HepG2 (cell line): ENCODE data around the gene OGFOD3. TPM values are rescaled to one million over a fixed set of nuclear protein-coding genes. Genes with fewer than 3 reads are reported as not detected.
A peak's percentile ranks its signal among the peaks of the same experiment; 100 is the strongest.

ENCODE experiments used
- ESRRA ChIP-seq: sonication (generic); formaldehyde crosslinking; IDR thresholded peaks from 2 replicates; pipeline ENCODE4 v1.5.1; 2020; ENCODE audit warnings: mild to moderate bottlenecking, low read depth, missing genetic modification reagents
- KDM5B ChIP-seq: sonication (generic); formaldehyde crosslinking; IDR thresholded peaks from 2 replicates; pipeline ENCODE4 v1.4.0; 2020; ENCODE audit warnings: missing genetic modification reagents, mild to moderate bottlenecking, borderline replicate concordance
- MATR3 ChIP-seq: sonication (generic); formaldehyde crosslinking; IDR thresholded peaks from 2 replicates; pipeline ENCODE4 v1.4.0; 2020; ENCODE audit warnings: missing genetic modification reagents
- MED8 ChIP-seq: sonication (generic); formaldehyde crosslinking; IDR thresholded peaks from 2 replicates; pipeline ENCODE4 v1.8.1; 2023; ENCODE audit warnings: mild to moderate bottlenecking, missing genetic modification reagents; ENCODE audit not compliant: insufficient replicate concordance
- MXI1 ChIP-seq: IDR thresholded peaks from 3 replicates; pipeline ENCODE4 v1.6.1; 2012; ENCODE audit warnings: low read depth, low read length, inconsistent platforms, borderline replicate concordance
- MYC ChIP-seq: sonication (generic); formaldehyde crosslinking; IDR thresholded peaks from 2 replicates; pipeline ENCODE4 v1.9.0; 2021; ENCODE audit warnings: missing genetic modification reagents, borderline replicate concordance
- NFYB ChIP-seq: sonication (generic); formaldehyde crosslinking; IDR thresholded peaks from 2 replicates; pipeline ENCODE4 v1.4.0; 2020; ENCODE audit warnings: missing genetic modification reagents
- PTBP1 ChIP-seq: fragments of 200-400 bp; formaldehyde crosslinking; IDR thresholded peaks from 2 replicates; pipeline ENCODE4 v1.6.1; 2018; ENCODE audit warnings: low read length, low read depth; ENCODE audit not compliant: poor library complexity, severe bottlenecking
- SMC3 ChIP-seq: IDR thresholded peaks from 2 replicates; pipeline ENCODE4 v1.6.1; 2011; ENCODE audit warnings: low read length, improper control_type of control experiment
- THYN1 ChIP-seq: sonication (generic); formaldehyde crosslinking; IDR thresholded peaks from 2 replicates; pipeline ENCODE4 v1.8.1; 2023; ENCODE audit warnings: low read depth, mild to moderate bottlenecking, moderate library complexity, missing genetic modification reagents, borderline replicate concordance
- U2AF1 ChIP-seq: fragments of 200-400 bp; formaldehyde crosslinking; optimal IDR thresholded peaks from 2 replicates; pipeline ENCODE3; 2017; ENCODE audit warnings: mild to moderate bottlenecking, low read depth, low read length
- ZNF121 ChIP-seq: sonication (generic); formaldehyde crosslinking; IDR thresholded peaks from 2 replicates; pipeline ENCODE4 v1.5.0; 2020; ENCODE audit warnings: mild to moderate bottlenecking, missing genetic modification reagents
- polyA plus RNA-seq, 8 experiments: library from polyadenylated mRNA; depleted of rRNA in 3 of 8; stranded (reverse) in 7 of 8; unstranded in 1 of 8; fragments of >200 nt; fragmentation: Illumina TruSeq in 4 of 8; extraction: Trizol in 4 of 8; gene quantifications; 2 replicates each; pipeline versions ENCODE4 v1.2.1 to v1.2.3, GENCODE V29; 2011 to 2016; ENCODE audit warnings: low read depth in 4 of 8, missing spikeins in 1 of 8, mixed read lengths in 1 of 8; ENCODE audit not compliant: insufficient read depth in 1 of 8
- total RNA-seq, 5 experiments: library from RNA; depleted of rRNA; stranded (reverse); fragments of >200 nt; fragmentation: Illumina TruSeq; extraction: Trizol; gene quantifications; 2 replicates each; pipeline ENCODE4 v1.2.3, GENCODE V29; 2016; ENCODE audit warnings: low read depth in 1 of 5
- TF ChIP-seq, protein P1 (sequence below): sonication (generic); formaldehyde crosslinking; IDR thresholded peaks from 2 replicates; pipeline ENCODE4 v1.4.0; 2020; ENCODE audit warnings: missing genetic modification reagents, borderline replicate concordance
- TF ChIP-seq, protein P2 (sequence below): sonication (generic); formaldehyde crosslinking; IDR thresholded peaks from 2 replicates; pipeline ENCODE4 v1.5.0; 2020; ENCODE audit warnings: missing genetic modification reagents
- TF ChIP-seq, protein P3 (sequence below): IDR thresholded peaks from 2 replicates; pipeline ENCODE4 v1.6.1; 2016; ENCODE audit warnings: missing compliant biosample characterization, missing genetic modification reagents, borderline replicate concordance
- TF ChIP-seq, protein P4 (sequence below): sonication (generic); formaldehyde crosslinking; IDR thresholded peaks from 2 replicates; pipeline ENCODE4 v1.4.0; 2020; ENCODE audit warnings: mild to moderate bottlenecking, missing genetic modification reagents
- TF ChIP-seq, protein P5 (sequence below): sonication (generic); formaldehyde crosslinking; IDR thresholded peaks from 2 replicates; pipeline ENCODE4 v1.4.0; 2020; ENCODE audit warnings: missing genetic modification reagents

Gene OGFOD3
- total and polyA plus RNA-seq, 2 of the 13 experiments (the other 11 are each of a cell fraction or from before 2014, with no cell fraction given) = 40.0 to 42.1 TPM

DNA sequence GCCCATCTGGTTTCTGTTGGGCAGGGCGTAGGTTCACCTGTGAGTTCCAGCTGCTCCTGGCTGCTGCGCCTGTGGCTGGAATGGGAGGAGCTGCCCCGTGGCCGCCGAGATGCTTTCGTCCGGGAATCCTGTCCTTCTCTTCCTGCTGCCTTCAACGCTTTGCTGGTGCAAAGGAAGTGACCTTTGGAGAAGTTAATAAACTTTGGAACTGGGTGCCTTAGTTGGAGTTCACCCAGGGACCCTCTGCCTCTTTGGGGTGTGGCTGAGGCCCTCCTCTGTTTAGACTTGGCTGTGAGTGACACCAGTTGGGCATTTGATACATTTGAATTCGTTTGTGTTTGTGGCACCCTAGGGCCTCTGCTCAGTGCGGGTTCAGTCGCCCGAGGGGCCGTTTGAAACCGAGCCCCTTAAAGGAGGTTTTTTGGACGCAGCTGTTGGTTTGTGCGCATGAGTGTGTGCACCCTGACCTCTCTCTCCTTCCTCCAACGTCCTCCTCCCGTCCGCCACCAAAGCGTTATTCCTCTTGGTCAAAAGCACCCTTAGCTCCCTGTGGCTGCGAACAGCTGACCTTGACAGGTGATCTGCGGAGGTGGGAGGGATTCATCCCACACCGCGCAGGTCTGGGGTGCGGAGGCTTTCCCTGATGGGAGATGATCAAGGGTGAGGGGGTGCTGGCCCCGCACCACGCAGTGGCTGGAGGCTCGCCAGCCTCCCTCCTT lies 75.9 kb downstream of the OGFOD3 start (continued):
- TF ChIP-seq, protein P1, sequence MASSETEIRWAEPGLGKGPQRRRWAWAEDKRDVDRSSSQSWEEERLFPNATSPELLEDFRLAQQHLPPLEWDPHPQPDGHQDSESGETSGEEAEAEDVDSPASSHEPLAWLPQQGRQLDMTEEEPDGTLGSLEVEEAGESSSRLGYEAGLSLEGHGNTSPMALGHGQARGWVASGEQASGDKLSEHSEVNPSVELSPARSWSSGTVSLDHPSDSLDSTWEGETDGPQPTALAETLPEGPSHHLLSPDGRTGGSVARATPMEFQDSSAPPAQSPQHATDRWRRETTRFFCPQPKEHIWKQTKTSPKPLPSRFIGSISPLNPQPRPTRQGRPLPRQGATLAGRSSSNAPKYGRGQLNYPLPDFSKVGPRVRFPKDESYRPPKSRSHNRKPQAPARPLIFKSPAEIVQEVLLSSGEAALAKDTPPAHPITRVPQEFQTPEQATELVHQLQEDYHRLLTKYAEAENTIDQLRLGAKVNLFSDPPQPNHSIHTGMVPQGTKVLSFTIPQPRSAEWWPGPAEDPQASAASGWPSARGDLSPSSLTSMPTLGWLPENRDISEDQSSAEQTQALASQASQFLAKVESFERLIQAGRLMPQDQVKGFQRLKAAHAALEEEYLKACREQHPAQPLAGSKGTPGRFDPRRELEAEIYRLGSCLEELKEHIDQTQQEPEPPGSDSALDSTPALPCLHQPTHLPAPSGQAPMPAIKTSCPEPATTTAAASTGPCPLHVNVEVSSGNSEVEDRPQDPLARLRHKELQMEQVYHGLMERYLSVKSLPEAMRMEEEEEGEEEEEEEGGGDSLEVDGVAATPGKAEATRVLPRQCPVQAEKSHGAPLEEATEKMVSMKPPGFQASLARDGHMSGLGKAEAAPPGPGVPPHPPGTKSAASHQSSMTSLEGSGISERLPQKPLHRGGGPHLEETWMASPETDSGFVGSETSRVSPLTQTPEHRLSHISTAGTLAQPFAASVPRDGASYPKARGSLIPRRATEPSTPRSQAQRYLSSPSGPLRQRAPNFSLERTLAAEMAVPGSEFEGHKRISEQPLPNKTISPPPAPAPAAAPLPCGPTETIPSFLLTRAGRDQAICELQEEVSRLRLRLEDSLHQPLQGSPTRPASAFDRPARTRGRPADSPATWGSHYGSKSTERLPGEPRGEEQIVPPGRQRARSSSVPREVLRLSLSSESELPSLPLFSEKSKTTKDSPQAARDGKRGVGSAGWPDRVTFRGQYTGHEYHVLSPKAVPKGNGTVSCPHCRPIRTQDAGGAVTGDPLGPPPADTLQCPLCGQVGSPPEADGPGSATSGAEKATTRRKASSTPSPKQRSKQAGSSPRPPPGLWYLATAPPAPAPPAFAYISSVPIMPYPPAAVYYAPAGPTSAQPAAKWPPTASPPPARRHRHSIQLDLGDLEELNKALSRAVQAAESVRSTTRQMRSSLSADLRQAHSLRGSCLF = no peak
- TF ChIP-seq, protein P2, sequence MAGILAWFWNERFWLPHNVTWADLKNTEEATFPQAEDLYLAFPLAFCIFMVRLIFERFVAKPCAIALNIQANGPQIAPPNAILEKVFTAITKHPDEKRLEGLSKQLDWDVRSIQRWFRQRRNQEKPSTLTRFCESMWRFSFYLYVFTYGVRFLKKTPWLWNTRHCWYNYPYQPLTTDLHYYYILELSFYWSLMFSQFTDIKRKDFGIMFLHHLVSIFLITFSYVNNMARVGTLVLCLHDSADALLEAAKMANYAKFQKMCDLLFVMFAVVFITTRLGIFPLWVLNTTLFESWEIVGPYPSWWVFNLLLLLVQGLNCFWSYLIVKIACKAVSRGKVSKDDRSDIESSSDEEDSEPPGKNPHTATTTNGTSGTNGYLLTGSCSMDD (CRISPR knock-in tag) = no peak
- 0 out of 2 replicates have a peak, but pooled peaks have one; percentile 56 for TF ChIP-seq KDM5B (CRISPR knock-in tag)
- no peak for TF ChIP-seq ZNF121
- no peak for TF ChIP-seq THYN1 (CRISPR knock-in tag)
- TF ChIP-seq, protein P3, sequence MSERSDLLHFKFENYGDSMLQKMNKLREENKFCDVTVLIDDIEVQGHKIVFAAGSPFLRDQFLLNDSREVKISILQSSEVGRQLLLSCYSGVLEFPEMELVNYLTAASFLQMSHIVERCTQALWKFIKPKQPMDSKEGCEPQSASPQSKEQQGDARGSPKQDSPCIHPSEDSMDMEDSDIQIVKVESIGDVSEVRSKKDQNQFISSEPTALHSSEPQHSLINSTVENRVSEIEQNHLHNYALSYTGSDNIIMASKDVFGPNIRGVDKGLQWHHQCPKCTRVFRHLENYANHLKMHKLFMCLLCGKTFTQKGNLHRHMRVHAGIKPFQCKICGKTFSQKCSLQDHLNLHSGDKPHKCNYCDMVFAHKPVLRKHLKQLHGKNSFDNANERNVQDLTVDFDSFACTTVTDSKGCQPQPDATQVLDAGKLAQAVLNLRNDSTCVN = no peak
- no peak for TF ChIP-seq U2AF1
- TF ChIP-seq MYC (CRISPR knock-in tag) = 0 out of 2 replicates have a peak, but pooled peaks have one; percentile 5
- no peak for TF ChIP-seq MATR3
- TF ChIP-seq ESRRA (CRISPR knock-in tag) = no peak
- no peak for TF ChIP-seq SMC3
- no peak for TF ChIP-seq MXI1
- TF ChIP-seq, protein P4, sequence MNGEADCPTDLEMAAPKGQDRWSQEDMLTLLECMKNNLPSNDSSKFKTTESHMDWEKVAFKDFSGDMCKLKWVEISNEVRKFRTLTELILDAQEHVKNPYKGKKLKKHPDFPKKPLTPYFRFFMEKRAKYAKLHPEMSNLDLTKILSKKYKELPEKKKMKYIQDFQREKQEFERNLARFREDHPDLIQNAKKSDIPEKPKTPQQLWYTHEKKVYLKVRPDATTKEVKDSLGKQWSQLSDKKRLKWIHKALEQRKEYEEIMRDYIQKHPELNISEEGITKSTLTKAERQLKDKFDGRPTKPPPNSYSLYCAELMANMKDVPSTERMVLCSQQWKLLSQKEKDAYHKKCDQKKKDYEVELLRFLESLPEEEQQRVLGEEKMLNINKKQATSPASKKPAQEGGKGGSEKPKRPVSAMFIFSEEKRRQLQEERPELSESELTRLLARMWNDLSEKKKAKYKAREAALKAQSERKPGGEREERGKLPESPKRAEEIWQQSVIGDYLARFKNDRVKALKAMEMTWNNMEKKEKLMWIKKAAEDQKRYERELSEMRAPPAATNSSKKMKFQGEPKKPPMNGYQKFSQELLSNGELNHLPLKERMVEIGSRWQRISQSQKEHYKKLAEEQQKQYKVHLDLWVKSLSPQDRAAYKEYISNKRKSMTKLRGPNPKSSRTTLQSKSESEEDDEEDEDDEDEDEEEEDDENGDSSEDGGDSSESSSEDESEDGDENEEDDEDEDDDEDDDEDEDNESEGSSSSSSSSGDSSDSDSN (CRISPR knock-in tag) = 0 out of 2 replicates have a peak, but pooled peaks have one; percentile 15
- TF ChIP-seq NFYB = no peak
- TF ChIP-seq, protein P5, sequence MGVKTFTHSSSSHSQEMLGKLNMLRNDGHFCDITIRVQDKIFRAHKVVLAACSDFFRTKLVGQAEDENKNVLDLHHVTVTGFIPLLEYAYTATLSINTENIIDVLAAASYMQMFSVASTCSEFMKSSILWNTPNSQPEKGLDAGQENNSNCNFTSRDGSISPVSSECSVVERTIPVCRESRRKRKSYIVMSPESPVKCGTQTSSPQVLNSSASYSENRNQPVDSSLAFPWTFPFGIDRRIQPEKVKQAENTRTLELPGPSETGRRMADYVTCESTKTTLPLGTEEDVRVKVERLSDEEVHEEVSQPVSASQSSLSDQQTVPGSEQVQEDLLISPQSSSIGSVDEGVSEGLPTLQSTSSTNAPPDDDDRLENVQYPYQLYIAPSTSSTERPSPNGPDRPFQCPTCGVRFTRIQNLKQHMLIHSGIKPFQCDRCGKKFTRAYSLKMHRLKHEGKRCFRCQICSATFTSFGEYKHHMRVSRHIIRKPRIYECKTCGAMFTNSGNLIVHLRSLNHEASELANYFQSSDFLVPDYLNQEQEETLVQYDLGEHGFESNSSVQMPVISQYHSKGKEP (CRISPR knock-in tag) = no peak
- peak; percentile 56 for TF ChIP-seq MED8 (CRISPR knock-in tag)
- TF ChIP-seq PTBP1 = no peak
